ENCODE results near the gene ADAMTS1.
"Not testable (repeated sequence)": the region's sequence is repeated elsewhere in the genome, so short reads cannot be mapped to it uniquely, and the experiment has no call there.

The ADAMTS1 gene

DNA sequence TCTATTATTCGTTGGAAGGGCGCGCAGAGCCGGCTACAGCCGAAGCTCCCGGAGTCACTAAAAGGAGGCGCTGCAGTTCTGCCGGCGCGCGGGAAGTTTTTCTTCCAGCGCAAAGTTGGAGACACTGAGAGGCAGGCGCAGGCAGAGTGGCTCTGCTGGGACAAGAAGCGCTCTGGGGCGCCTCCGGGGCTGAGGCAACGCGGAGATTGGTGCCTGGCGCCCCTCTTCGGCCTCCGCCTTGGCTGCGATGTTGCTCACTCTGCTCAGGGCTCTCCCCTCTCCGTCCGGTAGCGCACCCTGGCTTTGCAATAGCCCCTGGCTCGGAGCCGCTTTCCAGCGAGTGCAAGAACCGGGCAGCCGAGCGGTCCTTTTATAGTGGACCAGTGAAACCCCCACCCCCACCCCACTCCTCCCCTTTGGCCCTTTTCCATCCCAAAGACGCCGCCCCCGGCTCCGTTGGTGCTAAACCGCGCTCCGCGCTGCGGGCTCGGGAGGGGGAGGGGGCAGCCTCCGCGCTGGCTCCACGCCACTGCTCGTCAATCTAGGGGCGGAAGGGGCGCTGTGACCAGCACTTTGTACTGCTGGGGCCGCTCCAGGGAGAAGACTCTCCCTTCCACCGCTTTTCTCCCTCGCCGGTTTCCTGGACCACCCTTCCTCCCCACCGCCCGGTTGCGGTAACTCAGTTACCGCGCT is at the start of gene ADAMTS1:
Gene ADAMTS1 (minus strand): TSS at position 344 of the 693 bp plus-strand sequence. CDS start 455 bp downstream, outside the sequence.
- no peak for DNase-seq

DNA sequence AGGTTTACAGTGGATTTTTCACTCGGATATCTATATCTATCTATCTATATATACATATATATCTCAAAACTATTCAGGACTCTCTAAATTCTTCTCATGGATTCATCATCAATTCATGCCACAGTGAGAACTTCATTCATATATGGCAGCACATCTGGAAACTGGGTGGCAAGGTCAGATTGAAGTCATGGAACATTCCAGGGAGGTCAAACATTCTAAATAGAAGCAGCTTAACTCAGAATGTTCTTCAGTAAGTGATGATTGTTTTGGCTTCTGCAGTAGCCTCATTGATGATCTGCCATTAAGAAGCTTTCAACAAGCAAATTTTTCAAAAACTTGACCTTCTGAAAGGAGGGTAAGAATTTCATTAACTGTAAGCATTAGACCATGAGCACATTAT is 46.9 kb upstream of the ADAMTS1 start:
- DNase-seq = no peak

GRCh38 chr21:26888931-26889330 is 43.7 kb upstream of the ADAMTS1 start:
- no peak for DNase-seq

GRCh38 chr21:26888256-26888655 is 43.0 kb upstream of the ADAMTS1 start:
- no peak for DNase-seq

DNA sequence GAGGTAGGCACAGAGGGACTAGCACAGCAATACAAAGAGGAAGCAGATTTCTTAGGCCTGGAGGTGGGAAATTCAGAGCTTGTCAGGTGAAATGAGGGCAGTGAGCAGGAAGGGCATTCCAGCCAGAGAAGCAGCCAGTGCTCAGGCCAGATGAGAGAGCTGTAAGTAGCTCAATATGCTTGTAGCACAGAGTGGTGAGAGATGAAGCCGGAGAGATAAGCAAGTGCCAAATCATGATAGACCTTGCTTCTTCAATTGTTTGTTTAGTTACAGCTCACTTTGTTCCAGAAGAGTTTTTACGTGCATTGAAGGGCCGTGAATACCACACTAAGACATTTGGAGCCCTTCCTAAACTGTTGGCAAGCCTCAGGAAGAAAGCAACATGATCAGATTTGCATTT is 42.0 kb upstream of the ADAMTS1 start:
- no peak for DNase-seq

DNA sequence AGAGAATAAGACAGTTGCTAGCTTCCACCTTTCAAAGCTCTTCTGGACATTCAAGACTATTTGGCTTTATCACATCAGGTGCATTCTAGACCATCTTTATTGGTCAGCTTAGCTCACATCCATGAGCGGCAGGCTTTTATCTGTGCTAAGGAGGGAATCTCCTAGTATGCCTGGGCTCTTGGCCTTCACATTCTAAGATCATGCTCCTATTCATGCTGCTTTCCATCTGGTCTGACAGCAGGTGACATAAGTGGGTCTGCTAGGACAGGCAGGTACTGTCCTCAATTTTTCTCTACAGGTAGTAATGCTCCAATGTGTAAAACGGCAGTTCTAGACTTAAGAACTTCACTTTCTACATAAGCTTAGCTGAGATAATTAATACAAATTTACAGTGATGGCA is 39.2 kb upstream of the ADAMTS1 start:
- no peak for DNase-seq

DNA sequence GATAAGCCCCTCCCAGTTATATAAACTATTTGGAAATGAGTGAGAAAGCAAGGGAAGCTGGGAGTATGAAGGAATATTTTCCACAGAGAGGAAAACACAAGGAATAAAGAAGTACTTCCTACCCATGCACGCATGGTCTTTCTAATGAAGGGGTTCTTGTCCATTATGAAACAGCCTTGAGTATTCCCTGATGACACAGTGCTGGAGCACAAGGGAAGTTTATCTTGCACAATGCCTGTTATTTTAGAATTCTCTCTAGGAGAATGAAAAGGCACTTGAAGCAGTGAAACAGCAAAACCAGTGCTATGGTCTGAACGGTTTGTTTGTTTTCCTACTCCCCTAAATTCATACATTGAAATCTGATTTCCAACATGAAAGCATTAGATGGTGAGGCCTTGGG is 38.6 kb upstream of the ADAMTS1 start:
- no peak for DNase-seq

GRCh38 chr21:26881504-26882228 is 36.5 kb upstream of the ADAMTS1 start:
- no peak for DNase-seq

DNA sequence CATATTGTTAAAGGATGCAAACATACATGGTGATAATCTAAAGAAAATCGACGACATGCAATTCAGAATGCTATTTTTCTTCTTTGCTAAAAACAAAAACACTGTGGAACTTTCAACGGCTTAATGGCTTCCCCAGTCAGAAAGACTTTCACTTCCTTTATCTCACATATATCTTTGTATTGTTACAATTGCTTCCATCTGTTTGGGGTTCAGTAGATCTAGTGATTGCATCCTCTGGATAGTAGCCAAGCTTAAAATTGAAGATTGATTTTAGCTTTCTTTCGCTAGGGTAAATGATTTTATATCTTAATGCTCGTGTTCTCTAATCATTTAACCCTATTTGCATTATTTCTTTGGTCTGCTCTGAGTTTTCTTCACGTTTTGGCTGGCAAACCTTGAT is 31.8 kb upstream of the ADAMTS1 start:
- DNase-seq = no peak

GRCh38 chr21:26874347-26874746 is 29.1 kb upstream of the ADAMTS1 start:
- no peak for DNase-seq

- DNase-seq = no peak
Observed at GRCh38 chr21:26865857-26866256, 20.6 kb upstream of the ADAMTS1 start.

GRCh38 chr21:26856871-26857350 is 11.7 kb upstream of the ADAMTS1 start:
- not testable (repeated sequence) for DNase-seq

DNA sequence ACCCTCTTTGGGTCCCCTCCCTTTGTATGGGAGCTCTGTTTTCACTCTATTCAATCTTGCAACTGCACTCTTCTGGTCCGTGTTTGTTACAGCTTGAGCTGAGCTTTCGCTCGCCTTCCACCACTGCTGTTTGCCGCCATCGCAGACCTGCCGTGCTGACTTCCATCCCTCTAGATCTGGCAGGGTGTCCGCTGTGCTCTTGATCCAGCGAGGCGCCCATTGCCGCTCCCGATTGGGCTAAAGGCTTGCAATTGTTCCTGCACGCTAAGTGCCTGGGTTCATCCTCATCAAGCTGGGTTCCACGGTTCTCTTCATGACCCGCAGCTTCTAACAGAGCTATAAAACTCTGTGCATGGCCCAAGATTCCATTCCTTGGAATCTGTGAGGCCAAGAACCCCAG is 9.5 kb upstream of the ADAMTS1 start:
- DNase-seq = not testable (repeated sequence)

- no peak for DNase-seq
Observed at GRCh38 chr21:26852423-26852822, 7.2 kb upstream of the ADAMTS1 start.

DNA sequence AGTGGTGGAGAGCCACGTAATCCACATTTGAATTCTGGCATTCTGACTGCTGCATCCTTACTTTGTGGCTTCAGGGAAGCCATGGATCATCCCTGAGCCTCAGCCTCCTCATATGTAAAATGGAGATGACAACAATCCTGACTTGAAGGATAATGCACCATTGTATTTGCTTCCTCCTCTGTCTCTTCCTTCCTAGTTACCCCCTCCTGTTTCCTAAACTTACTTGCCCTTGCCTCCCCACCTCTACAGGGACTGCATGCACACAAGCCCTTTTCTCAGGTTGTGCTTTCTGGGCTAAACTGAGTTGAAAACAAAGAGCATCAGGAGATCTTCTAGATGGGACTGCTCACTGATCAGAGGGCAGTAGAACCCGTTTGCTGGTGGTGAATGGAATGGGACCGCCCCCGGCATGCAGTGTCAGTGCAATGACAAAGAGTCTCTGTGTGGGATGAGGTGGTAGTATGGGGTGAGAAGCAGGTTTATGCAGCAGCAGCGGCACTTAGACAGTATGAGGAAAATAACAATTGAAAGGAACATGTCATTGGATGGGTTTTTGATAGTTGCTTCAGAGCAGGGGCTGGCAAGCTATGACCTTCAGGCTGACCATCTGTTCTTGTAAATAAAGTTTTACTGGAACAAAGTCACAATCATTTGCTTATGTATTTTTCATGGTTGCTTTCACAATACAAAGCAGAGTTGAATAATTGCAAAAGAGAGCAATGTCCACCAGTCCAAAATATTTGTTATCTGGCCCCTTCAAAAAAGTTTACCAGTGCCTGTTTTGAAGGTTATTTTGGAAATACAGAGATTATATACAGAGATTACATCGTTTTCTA is 6.1 kb upstream of the ADAMTS1 start:
- DNase-seq = no peak

GRCh38 chr21:26850116-26850643 is 5.0 kb upstream of the ADAMTS1 start:
- DNase-seq = no peak

- no peak for DNase-seq
Observed at GRCh38 chr21:26849428-26850115, 4.4 kb upstream of the ADAMTS1 start.

DNA sequence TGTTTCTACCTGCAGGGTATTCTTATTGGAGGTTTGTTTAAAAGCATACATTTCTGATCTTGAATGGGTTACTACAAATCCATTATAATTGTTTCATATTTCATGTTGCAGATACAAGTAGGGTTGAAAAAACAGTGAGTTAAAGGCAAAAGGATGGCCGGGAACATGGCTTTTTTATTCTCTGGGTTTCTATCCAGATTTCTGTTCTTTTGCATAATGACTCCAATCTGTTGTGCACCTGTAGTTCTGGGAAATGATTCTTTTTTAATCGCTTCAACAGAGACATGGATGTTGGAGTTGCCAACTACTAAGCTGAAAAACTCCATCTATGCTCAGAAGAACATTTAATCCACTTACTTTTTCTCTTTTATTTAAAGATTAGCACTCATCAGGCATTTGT is 2.7 kb upstream of the ADAMTS1 start:
- no peak for DNase-seq

DNA sequence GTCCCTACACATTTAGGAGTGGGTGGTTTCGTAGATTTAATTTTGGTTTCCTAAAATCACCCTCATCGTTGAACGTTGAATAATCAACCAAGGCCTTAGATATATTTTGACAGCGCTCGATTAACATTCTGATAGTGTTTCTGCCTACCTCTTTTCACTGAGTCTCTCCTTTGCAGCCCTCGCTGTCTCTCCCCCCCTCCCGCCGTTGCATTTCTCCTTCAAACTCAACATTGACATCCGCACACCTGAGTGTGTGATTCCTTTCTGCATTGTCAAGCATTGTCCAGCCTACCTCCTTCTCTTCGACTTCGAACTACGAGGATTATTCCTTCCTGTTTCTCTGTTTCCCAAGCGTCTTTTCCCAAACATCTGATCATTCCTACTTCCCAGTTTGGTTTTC is 1.8 kb upstream of the ADAMTS1 start:
- DNase-seq = no peak

DNA sequence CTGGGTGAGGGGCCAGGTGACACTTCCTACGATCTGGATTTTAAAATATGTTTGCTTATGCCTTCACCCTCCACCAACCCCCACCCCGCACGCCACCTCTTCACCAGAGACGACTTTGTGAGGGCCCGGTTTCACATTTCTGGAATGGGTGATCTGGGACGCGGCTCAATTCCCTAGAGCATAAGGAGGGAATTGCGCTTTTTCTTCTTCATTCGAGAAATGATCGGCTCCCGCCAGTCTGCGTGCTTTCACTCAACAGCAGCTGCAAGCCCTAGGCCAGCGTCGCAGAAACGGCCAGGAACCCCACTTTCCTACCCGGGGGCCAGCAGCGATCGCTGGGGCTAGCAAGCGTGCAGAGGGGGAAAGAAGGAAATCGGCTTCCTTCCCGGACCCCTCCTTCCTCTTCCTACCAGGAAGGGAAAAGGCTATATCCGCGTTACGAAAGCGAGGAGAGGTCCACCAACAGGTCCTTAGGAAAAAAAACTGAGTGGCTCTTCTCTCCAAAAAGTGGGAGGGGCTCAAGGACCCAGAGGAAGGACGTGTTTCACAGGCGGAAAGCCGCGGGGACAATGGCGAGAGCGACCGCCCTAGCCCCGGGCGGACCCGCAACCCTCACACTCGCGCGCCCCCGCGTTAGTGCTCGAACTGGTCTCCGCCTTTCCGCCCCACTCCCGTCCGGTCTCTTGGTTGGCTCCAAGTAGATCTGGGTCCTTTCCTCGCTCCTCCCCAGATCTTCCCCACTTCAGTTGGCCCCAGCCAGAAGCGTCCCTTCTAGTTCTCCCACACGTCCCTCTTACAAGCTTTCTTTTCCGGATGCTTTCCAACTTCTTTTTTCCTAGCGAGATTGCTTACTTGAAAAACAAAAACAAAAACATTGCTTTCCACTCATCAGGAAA is 1.1 kb upstream of the ADAMTS1 start:
- DNase-seq = no peak

DNA sequence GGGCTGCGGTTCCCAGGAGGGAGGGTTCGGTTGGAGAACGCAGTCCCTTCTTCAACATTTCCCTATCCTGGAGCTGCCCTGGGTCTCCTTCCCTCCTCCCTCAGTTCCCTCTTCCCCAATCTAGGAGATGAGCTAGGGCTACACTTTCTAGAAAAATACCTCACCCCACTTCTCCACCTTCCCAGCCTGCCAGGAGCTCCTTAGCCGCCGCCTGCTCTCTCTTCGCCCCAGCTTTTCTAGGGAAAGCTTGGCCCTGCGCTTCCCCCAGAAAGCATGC is 488 bp upstream of the ADAMTS1 start:
- no peak for DNase-seq
